ENCODE measurements around the gene OR2H2.

The OR2H2 gene

DNA sequence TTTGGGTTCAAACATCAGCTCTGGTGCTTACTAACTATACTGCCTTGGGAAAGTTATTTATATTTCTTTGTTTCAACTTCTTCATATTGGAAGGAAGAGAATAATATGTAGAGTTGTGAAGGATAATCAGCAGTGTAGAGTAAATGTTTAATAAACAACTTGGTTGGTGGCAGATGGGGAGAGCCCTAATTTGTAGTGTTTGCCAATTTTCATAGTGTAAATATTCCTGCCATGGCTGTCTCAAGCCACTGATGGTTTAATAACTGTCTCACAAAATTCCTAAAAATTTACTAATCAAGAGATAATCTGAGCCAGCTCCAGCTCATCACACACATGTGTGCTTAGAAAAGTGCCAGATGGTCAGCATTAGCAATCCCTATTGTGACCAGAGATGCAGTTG, at the start of gene OR2H2:
TSS of gene OR2H2 (plus strand) at position 301 of the 400 bp plus-strand sequence. CDS start 2,824 bp downstream, outside the sequence.
- DNase-seq (ENCODE audit: low read depth) = no peak

- no peak for DNase-seq (ENCODE audit: low read depth)
Measured at GRCh38 chr6:29537714-29538403, 47.1 kb upstream of the OR2H2 start.

DNA sequence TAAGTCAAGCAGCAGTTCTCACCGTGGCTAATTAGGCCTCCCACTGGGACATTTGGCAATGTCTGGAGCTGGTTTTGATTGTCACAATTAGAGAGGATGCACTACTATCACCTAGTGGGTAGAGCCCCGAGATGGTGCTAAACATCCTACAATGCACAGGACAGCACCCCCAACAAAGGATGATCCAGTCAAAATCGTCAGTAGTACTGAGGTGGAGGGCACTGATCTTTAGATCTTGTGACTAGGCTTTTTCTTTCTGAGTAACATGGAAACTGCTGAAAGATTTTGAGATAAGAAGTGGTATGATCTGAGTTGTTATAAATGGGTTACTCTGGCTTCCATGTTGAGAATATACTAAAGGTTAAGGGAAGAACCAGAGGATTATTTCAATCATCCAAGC, 37.3 kb upstream of the OR2H2 start:
- no peak for DNase-seq (ENCODE audit: low read depth)

DNA sequence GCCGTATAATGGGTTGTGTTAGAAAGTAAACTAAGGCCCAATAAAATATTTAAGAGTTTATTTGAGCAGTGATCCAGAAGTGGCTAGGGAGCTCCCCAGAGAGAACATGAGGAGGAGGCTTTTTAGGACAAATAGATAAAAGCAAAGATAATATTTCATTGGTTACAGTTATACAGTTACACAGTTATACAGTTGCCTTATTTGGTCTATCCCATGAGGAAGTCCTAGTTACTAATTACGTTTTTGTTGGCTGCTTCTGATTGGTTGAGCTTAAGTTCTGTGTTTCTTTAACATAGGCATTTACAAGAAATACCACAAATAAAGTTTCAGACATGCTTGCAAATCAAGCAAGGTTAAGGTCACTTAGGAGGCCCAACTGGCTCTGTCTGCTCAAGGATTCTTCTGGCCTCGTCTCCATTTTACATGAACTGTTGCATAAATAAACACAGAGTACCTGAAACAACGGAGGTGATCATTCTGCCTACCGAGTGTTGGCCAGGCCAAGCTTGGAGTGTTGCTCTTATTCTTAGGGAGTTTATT, 32.3 kb upstream of the OR2H2 start:
- peak; percentile 74 for DNase-seq (ENCODE audit: low read depth)

DNA sequence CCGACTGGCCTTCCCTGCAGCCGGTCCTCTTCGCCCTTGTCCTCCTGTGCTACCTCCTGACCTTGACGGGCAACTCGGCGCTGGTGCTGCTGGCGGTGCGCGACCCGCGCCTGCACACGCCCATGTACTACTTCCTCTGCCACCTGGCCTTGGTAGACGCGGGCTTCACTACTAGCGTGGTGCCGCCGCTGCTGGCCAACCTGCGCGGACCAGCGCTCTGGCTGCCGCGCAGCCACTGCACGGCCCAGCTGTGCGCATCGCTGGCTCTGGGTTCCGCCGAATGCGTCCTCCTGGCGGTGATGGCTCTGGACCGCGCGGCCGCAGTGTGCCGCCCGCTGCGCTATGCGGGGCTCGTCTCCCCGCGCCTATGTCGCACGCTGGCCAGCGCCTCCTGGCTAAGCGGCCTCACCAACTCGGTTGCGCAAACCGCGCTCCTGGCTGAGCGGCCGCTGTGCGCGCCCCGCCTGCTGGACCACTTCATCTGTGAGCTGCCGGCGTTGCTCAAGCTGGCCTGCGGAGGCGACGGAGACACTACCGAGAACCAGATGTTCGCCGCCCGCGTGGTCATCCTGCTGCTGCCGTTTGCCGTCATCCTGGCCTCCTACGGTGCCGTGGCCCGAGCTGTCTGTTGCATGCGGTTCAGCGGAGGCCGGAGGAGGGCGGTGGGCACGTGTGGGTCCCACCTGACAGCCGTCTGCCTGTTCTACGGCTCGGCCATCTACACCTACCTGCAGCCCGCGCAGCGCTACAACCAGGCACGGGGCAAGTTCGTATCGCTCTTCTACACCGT, 31.5 kb upstream of the OR2H2 start:
- peak; percentile 20 for DNase-seq (ENCODE audit: low read depth)

- DNase-seq (ENCODE audit: low read depth) = no peak
Measured at GRCh38 chr6:29554764-29555163, 30.2 kb upstream of the OR2H2 start.

DNA sequence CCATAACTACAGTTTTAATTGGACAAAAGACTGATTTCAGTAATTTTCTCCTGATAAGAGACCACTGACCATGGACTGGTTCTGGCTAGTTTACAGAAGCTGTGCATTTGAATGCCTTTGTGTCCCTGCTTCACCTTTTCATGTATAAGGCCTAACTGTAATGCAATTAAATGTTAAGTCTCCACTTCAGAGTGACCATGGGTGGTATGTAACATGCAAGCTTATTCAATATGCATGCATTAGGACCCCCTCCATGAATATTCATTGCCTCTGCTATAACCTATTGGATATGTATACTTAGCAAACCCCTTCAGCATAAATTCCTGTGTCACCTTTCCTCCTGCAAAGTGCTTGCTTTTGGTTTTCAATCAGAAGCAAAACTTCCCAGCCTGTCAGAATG, 27.6 kb upstream of the OR2H2 start:
- no peak for DNase-seq (ENCODE audit: low read depth)

- no peak for DNase-seq (ENCODE audit: low read depth)
Measured at GRCh38 chr6:29558439-29559079, 26.4 kb upstream of the OR2H2 start.

GRCh38 chr6:29559524-29560287, 25.2 kb upstream of the OR2H2 start, which contains the start of gene UBD:
Gene UBD, minus strand, starts transcription at chr6:29559732. Its CDS starts 31 bp downstream, at chr6:29559701.
- no peak for DNase-seq (ENCODE audit: low read depth)

GRCh38 chr6:29561091-29561490, 23.8 kb upstream of the OR2H2 start:
- DNase-seq (ENCODE audit: low read depth) = no peak

DNA sequence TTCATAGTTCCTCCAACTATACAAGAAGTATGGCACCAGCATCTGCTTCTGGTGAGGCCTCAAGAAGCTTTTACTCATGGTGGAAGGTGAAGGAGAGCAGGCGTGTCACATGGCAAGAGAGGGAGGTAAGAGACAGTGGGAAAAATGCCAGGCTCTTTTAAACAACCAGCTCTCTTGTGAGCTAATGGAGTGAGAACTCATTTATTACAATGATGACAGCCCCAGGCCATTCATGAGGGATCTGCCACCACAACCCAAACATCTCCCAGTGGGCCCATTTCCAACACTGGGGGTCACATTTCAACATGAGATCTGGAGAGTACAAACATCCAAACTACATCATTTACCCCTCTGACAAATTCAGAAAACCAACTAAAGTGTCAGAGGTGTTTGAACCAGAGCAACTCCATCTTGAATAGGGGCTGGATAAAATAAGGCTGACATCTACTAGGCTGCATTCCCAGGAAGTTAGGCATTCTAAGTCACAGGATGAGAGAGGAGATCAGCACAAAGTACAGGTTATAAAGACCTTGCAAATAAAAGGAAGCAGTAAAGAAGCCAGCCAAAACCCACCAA, 23.2 kb upstream of the OR2H2 start:
- DNase-seq (ENCODE audit: low read depth) = no peak

GRCh38 chr6:29563435-29563965, 21.4 kb upstream of the OR2H2 start:
- DNase-seq (ENCODE audit: low read depth) = no peak

DNA sequence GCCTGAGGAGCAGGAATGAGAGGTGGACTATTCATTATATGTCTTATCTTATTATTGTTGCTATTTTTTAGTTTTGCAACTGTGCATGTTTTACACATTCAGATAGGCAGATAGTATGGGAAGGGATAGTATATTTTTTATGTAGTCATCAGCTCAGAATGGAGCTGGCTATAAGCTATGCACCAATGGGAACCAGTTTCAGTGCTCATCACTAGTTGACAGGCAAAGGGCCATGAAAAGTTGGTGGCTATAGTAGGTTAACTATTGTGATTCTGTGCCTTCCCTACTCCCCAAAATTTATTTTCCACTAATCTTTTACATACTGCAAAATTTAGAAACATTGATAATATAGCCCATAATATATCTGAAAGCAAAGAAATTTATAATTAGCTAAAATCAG, 20.0 kb upstream of the OR2H2 start:
- DNase-seq (ENCODE audit: low read depth) = no peak

- no peak for DNase-seq (ENCODE audit: low read depth)
Measured at GRCh38 chr6:29566856-29567255, 18.1 kb upstream of the OR2H2 start.

DNA sequence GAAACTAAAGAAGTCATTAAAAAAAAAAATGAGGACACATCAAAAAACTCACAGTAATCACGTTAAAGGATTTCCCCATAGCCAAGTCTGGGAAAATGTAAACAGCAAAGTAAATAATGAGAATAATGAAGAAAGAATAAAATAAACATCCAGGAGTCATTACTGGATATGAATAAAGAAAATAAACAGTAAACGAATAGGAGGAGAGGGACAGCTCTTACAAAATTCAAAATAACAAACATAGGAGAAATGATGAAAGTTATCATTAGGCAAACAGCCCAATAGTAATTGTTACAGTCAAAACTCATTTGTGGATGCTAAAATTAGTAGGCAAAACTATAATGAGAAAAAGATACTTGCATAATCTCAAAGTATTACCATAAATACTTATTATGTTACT, 17.4 kb upstream of the OR2H2 start:
- DNase-seq (ENCODE audit: low read depth) = no peak

DNA sequence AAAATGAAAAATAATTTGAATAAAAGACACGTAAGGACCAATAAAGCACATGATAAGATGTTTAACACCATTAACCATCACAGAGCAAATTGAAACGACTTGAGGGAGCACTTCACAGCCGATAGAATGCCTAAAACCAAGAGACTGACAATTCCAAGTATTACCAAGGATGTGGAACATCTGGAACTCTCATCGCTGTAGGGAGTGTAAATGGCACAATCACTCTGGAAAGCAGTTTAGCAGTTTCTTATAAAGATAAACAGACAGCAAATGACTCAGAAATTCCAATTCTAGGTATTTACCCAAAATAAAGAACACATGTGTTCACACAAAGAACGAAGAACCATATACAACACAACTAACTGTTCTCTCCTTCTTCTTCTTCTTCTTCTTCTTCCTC, 16.9 kb upstream of the OR2H2 start:
- no peak for DNase-seq (ENCODE audit: low read depth)

- DNase-seq (ENCODE audit: low read depth) = no peak
Measured at GRCh38 chr6:29576056-29576455, 8.9 kb upstream of the OR2H2 start.

- no peak for DNase-seq (ENCODE audit: low read depth)
Measured at GRCh38 chr6:29577544-29577943, 7.4 kb upstream of the OR2H2 start.

DNA sequence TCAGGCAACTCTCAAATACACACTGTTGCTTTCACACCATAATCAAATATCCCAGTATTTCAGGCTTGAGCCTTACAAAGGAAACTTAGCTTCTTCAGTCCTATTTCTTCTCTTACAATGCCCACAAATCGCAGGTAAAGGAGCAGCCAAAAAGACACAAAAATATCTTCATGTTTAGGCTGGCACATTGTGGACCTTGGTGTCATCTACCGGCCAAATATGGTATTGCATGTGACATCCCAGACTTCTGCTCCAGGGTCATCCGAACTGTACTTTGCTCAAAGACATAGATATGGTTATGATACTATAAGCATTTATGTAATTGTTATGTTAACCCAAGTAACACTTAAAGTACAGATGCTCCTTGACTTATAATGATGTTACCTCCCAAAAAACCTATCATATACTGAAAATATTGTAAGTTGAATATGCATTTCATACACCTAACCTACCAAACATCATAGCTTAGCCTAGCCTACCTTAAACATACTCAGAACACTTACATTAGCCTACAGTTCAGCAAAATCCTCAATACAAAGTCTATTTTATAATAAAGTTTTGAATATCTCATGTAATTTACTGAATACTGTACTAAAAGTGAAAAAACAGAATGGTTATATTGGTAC, 4.6 kb downstream of the OR2H2 start:
- peak; percentile 60 for DNase-seq (ENCODE audit: low read depth)

DNA sequence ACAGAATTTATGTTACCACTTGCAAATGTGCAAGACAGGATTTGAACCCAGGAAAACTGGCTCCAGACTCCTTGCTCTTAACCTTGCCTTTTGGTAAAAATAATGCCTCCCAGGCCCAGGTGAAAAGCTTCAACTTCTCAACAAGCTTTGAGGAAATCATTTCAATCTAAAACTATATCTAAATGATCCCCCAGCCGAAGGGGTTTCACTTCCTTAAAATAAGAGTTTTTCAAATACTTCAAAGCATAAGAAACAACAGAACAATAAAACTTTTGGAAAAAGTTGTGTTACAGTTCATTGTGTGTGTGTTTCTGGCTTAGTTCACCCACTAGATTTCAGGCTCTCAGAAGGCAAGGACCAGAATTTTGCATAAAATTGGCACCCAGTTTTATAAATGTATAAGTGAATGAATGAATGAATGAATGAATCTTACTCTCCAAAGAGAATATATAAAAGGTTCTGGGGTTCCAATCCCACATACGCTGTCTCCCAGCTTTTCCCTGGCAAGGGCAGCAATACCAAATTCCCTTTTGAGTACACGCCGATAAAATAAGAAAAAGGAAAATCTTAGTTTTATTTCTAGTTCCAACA, 5.4 kb downstream of the OR2H2 start:
- no peak for DNase-seq (ENCODE audit: low read depth)

Data from ELR (cell line).